ENCODE results near the gene SLC16A10.

SLC16A10 gene

GRCh38 chr6:111243095-111243494 is 155.8 kb downstream of the SLC16A10 start:
- Histone ChIP-seq H2AFZ (ENCODE audit: low read length) (no peak overlapping the region), H3F3A (ENCODE audit: insufficient read depth, low read length) (no peaks in the 10 kb centered on the region), H3K4me1 (ENCODE audit: insufficient read depth, low read length, severe bottlenecking) (no peaks in the 10 kb centered on the region), H3K4me2 (ENCODE audit: low read length) (no peak overlapping the region), H3K27ac (ENCODE audit: low read depth, low read length, poor library complexity, severe bottlenecking) (no peak overlapping the region), H3K9ac (ENCODE audit: low read length) (no peak overlapping the region), H3K27me3 (ENCODE audit: insufficient read depth, low read length) (no peaks in the 10 kb centered on the region), H4K20me1 (ENCODE audit: insufficient read depth, low read length) (no peaks in the 10 kb centered on the region), H3K36me3 (ENCODE audit: insufficient read depth, low read length) (no peaks in the 10 kb centered on the region), H3K9me3 (ENCODE audit: low read length) (no peaks in the 10 kb centered on the region), H3K79me2 (ENCODE audit: insufficient read depth, low read length) (no peaks in the 10 kb centered on the region), H3K9me2 (ENCODE audit: low read depth, low read length) (no peaks in the 10 kb centered on the region), H3K4me3 (ENCODE audit: low read depth, low read length, poor library complexity, severe bottlenecking) (no peak overlapping the region)
- TF ChIP-seq, protein P1, sequence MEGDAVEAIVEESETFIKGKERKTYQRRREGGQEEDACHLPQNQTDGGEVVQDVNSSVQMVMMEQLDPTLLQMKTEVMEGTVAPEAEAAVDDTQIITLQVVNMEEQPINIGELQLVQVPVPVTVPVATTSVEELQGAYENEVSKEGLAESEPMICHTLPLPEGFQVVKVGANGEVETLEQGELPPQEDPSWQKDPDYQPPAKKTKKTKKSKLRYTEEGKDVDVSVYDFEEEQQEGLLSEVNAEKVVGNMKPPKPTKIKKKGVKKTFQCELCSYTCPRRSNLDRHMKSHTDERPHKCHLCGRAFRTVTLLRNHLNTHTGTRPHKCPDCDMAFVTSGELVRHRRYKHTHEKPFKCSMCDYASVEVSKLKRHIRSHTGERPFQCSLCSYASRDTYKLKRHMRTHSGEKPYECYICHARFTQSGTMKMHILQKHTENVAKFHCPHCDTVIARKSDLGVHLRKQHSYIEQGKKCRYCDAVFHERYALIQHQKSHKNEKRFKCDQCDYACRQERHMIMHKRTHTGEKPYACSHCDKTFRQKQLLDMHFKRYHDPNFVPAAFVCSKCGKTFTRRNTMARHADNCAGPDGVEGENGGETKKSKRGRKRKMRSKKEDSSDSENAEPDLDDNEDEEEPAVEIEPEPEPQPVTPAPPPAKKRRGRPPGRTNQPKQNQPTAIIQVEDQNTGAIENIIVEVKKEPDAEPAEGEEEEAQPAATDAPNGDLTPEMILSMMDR (IDR thresholded peaks at IDR 0.05; ENCODE audit: low read length): no peak
- TF ChIP-seq EZH2 (IDR thresholded peaks at IDR 0.05; ENCODE audit: borderline replicate concordance, low read length): no peak

- no peaks in the 10 kb centered on the region for H3K79me2 ChIP-seq (ENCODE audit: insufficient read depth, low read length)
- no peak overlapping the region for H3K4me3 ChIP-seq (ENCODE audit: low read depth, low read length, poor library complexity, severe bottlenecking)
- H3K9ac ChIP-seq (ENCODE audit: low read length): no peak overlapping the region
- H4K20me1 ChIP-seq (ENCODE audit: insufficient read depth, low read length): no peaks in the 10 kb centered on the region
- TF ChIP-seq, protein P1 (IDR thresholded peaks at IDR 0.05; ENCODE audit: low read length): no peak
- TF ChIP-seq EZH2 (IDR thresholded peaks at IDR 0.05; ENCODE audit: borderline replicate concordance, low read length): no peak
- no peaks in the 10 kb centered on the region; the same call in 1 of the 2 replicates for H3K27me3 ChIP-seq (ENCODE audit: insufficient read depth, low read length)
- no peaks in the 10 kb centered on the region for H3K9me2 ChIP-seq (ENCODE audit: low read depth, low read length)
- no peak overlapping the region for H2AFZ ChIP-seq (ENCODE audit: low read length)
- no peaks in the 10 kb centered on the region for H3K9me3 ChIP-seq (ENCODE audit: low read length)
- H3K36me3 ChIP-seq (ENCODE audit: insufficient read depth, low read length): no peaks in the 10 kb centered on the region
- H3K27ac ChIP-seq (ENCODE audit: low read depth, low read length, poor library complexity, severe bottlenecking): no peak overlapping the region
- no peak overlapping the region for H3K4me2 ChIP-seq (ENCODE audit: low read length)
- no peaks in the 10 kb centered on the region for H3K4me1 ChIP-seq (ENCODE audit: insufficient read depth, low read length, severe bottlenecking)
- H3F3A ChIP-seq (ENCODE audit: insufficient read depth, low read length): no peaks in the 10 kb centered on the region
Observed at GRCh38 chr6:111248789-111249188, 161.5 kb downstream of the SLC16A10 start.

DNA sequence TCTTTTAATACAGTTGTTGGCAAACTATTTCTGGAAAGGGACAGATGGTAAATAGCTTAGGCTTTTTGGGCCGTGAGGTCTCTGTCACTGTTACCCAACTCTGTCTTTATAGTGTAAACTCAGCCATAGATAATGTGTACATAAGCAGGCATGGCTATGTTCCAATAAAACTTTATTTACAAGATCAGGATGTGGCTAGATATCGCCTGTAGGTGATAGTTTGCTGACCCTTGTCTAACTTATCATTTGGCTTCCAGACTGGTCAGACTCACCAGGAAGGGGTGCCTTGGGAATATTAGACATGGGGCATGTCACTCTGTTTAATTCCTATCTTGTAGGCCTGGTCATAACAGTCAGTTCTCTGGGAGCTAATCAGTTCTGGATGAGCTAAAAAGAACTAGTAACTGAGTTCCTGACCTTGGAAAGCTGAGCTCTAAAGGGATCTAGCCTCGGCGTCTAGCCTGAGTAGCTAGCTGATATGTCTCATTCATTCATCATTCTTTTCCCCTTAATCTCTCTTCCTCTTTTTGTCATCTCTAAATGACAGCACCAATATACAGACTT is 163.6 kb downstream of the SLC16A10 start:
- H3K9me2 ChIP-seq (ENCODE audit: low read depth, low read length): no peaks in the 10 kb centered on the region
- no peak overlapping the region for H3K4me2 ChIP-seq (ENCODE audit: low read length)
- no peak overlapping the region for H3K27ac ChIP-seq (ENCODE audit: low read depth, low read length, poor library complexity, severe bottlenecking)
- H3K4me1 ChIP-seq (ENCODE audit: insufficient read depth, low read length, severe bottlenecking): no peaks in the 10 kb centered on the region
- H2AFZ ChIP-seq (ENCODE audit: low read length): no peak overlapping the region
- no peaks in the 10 kb centered on the region; the same call in 1 of the 2 replicates for H3K27me3 ChIP-seq (ENCODE audit: insufficient read depth, low read length)
- no peaks in the 10 kb centered on the region for H4K20me1 ChIP-seq (ENCODE audit: insufficient read depth, low read length)
- no peaks in the 10 kb centered on the region for H3K79me2 ChIP-seq (ENCODE audit: insufficient read depth, low read length)
- no peaks in the 10 kb centered on the region for H3F3A ChIP-seq (ENCODE audit: insufficient read depth, low read length)
- no peak overlapping the region for H3K4me3 ChIP-seq (ENCODE audit: low read depth, low read length, poor library complexity, severe bottlenecking)
- TF ChIP-seq, protein P1 (IDR thresholded peaks at IDR 0.05; ENCODE audit: low read length): no peak
- no peak for TF ChIP-seq EZH2 (IDR thresholded peaks at IDR 0.05; ENCODE audit: borderline replicate concordance, low read length)
- no peaks in the 10 kb centered on the region for H3K9me3 ChIP-seq (ENCODE audit: low read length)
- no peak overlapping the region for H3K9ac ChIP-seq (ENCODE audit: low read length)
- H3K36me3 ChIP-seq (ENCODE audit: insufficient read depth, low read length): no peaks in the 10 kb centered on the region
